ENCODE data around the gene KIF23. TPM values are rescaled to one million over a fixed set of nuclear protein-coding genes. Genes with fewer than 3 reads are reported as not detected.

Gene KIF23
- total RNA-seq, 1 donor from 2014 or later: 1.5 TPM

DNA sequence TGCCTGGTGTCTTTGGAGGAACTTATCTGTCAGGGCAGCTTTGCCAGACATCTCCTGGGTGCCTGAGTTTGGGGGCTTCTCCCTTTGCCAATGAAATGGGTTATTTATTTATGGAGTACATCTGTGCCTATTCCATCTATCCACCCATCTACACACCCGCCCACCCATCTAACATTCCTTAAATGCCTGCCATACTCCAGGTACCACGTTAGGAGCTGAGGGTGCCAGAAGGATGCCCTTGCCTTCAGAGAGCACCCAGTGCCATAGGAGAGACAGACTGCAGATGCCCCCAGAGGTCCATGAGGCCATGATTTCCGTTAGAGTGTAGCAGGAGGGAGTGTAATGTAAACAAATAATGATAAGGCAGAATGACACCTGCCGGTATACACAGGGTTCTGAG lies 21.8 kb upstream of the KIF23 start:
- no peak for ATAC-seq
- intact Hi-C loops (cut with DNase I): loop anchor here (5.0 to 10.0 kb wide), 3 partner anchors 125 to 228 kb away; partner anchors contain the start of gene GLCE
- DNase-seq (ENCODE audit: missing footprints): no peak

DNA sequence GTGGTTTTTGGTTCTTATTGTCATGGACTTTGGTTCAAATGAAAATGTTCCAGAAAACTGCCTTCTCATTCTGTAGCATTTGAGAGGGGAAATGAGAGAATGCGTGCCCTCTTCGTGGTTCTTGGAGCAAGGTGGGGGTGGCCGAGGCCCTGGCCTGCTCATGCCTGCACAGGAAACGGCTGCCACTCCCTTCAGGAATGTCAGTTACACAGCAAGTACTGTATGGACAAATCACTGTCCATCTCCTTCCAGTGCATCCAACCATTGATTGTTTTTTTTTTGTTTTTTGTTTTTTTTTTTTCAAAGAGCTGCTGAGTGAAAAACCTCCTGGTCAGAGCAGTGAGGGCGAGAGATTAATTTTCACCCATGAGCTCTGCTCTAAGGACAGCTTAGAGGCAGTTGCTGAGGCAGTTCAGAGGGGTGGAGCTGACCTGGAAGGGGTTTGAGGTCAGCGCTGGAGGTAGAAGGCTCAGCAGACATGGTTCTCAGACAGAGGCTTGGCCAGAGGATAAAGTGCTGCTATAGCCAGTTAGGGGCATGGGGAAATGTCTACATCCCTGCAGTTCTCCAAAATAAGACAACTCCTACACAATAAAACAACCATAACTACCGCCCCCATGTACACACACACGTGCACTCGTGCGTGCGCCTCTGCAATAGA lies 20.2 kb upstream of the KIF23 start:
- intact Hi-C loops (cut with DNase I): loop anchor here (1.0 to 10.0 kb wide), 4 partner anchors 127 to 335 kb away; partner anchors contain the start of gene GLCE
- DNase-seq (ENCODE audit: missing footprints) (no peak), ATAC-seq (no peak)

DNA sequence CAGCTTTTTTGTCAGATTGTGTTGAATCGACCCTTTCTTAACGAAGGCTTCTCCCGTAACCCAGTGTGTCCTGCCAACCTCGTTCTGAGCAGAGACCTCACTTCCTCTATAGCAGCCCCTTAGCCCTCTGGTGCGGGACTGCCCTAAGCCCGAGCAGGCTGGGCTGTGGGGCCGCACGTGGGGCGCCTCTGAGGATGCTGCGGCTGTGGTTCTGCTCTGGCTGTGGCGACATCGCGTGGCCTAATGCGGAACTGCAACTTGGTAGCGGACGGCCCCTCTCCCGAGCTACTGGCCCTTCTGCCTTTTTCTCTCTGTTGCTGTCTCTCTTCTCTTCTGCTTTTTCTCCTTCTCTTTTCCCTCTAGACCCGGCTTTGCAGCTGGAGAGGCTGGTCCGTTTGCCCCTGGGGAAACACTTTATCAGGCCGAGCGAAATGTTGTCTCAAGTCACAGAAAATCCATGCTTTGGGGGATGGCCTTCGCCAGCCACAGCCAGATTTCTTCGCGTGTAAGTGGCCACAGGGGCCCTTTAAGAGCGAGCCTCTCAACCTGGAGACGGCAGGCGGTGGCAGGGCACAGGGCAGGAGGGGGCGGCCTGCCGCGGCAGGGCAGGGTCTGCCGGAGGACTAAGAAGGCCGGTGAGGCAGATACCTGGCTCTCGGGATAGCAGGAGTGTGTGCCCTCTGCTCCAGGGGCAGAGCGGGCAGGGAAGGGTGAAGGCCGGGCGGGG lies 19.4 kb upstream of the KIF23 start:
- intact Hi-C loops (cut with DNase I): loop anchor here (1.0 to 10.0 kb wide), 4 partner anchors 127 to 335 kb away; partner anchors contain the start of gene GLCE
- peak; percentile 87 for ATAC-seq
- peak; percentile 93 for DNase-seq (ENCODE audit: missing footprints)

DNA sequence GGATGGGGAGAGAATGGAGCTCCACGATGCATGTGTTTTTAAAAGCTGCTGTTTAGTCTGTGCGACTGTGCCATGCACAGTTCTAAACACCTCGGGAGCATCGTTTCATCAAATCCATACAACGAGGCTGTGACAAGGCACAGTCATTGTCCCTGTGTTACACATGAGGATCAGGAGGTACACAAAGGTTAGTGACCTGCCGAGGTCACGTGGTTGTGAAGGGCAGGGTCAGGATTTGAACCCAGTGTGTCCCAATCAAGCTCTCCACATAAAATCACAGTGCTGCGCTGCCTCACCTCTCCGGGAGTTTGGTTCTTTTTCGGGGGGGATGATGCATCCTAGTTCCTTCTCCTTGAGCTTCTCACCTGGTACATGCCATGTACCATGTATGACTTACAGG lies 18.7 kb upstream of the KIF23 start:
- DNase-seq (ENCODE audit: missing footprints): no peak
- no peak for ATAC-seq
- intact Hi-C loops (cut with DNase I): loop anchor here (10.0 kb wide), 1 partner anchor 231 kb away; the partner anchor contains the start of gene GLCE

DNA sequence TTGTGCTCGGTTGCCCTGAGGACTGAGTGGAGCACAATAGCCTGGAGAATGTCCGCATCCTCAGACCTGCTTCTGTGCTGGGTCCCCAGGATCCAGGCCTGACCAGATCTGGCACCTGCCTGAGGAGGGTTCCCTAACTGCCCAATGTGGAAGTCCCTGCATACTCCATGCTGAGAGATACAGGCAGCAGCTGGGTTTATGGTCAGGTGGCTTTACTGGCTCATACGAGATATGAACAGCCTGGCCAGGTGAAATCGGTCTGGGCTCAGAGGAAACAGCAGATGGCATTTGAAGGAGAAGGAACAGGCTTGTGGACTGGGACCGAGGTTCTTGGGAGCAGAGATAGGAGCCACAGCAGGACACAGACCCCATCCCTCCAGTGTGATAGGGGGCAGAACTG lies 18.2 kb upstream of the KIF23 start:
- intact Hi-C loops (cut with DNase I): loop anchor here (10.0 kb wide), 1 partner anchor 231 kb away; the partner anchor contains the start of gene GLCE
- no peak for DNase-seq (ENCODE audit: missing footprints)
- no peak for ATAC-seq

DNA sequence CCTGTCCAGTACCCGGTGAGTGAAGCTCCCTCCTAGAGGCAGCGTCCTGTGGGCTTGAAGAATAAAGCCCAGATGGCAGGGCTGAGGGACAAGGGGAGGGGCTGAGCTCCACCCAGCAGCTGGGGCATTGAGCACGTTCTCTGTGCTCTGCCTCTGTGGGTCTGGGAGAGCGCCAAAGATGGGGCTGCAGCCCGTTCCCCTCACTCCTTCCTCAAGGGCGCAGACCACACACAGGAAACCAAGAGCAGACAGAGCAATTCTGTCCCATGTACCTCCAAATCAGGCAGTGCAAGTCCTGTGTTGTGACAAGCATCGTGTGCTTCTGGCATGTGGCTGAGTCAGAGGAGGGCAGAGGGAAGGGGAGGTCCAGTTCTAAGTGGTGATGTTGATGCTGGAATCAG lies 15.7 kb upstream of the KIF23 start:
- ATAC-seq (no peak), DNase-seq (ENCODE audit: missing footprints) (no peak)
- intact Hi-C loops (cut with DNase I): loop anchor here (10.0 kb wide), 1 partner anchor 234 kb away; the partner anchor contains the start of gene GLCE

DNA sequence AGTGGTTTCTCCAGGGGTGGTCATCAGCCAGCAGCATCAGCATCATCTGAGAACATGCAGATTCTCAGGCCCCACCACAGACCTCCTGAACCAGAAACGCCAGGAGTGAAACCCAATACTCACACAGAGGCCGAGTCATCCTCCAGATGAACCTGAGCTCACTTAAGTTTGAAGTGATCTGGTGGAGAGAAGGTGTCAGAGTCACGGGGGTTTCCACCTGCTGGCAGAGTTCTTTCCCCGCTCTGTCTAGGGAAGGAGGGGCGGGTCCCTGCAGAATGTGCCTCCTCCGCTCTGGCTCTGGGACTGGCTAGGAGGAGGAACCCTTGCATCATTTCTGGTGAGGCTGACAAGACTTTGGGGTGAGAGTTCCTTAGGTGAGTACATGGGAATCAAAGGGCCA lies 13.3 kb upstream of the KIF23 start:
- intact Hi-C loops (cut with DNase I): no loop called here
- ATAC-seq (no peak), DNase-seq (ENCODE audit: missing footprints) (no peak)

DNA sequence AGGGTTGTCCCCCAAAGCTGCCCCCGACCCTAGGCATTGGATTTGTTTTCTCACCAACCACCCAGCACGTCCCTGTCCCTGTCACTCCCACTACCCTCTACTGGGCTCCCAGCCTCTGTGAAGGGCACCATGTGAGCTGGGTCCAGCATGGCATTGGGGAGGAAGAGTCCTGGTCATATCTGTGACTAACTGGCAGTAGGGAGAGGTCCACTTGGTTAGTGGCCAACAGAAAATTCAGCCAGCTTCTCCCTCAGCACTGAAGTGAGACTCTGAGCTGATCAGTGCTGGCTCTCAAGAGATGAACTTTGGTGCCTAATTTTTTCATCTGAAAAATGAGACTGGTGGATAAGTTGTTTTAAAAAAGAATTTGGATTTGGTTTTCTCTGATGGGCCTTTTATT lies 11.3 kb upstream of the KIF23 start:
- no peak for ATAC-seq
- intact Hi-C loops (cut with DNase I): no loop called here
- DNase-seq (ENCODE audit: missing footprints): no peak

DNA sequence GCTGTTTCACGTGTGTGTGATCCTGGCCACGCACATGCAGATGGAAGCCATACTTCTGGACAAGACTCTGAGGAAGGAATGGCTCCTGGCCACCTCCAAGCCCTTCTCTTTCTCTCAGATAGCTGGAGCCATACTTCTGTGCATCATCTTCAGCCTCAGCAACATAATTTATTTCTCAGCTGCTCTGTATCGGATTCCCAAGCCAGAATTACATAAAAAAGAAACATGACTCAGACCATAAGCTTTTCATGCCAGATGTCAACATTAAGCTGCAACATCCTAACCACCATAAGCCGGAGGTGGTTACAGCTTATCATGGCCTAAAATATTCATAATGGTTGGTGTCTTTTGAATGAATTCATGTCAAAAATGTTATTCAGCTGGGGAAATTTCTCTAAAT lies 10.6 kb upstream of the KIF23 start:
- ATAC-seq (no peak), DNase-seq (ENCODE audit: missing footprints) (no peak)
- intact Hi-C loops (cut with DNase I): no loop called here

DNA sequence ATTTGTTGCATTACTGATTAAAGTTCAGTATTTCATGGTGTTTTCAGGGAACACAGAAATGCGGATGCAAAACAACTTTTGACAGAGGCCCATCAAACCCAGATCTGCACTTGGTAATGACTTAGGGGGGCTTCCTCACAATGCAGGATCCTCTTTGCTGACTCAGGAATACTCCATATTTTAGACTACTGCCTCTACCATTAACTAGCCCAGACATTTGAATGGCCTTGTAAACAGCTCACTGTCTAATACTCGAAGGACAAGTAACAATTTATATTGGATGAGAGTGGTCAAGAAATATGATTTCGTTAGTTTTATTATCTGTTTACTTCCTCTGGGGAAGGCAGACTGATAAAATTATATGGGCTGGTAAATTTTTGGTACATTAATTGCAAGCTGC lies 9.0 kb upstream of the KIF23 start:
- no peak for DNase-seq (ENCODE audit: missing footprints)
- ATAC-seq: no peak
- intact Hi-C loops (cut with DNase I): no loop called here

DNA sequence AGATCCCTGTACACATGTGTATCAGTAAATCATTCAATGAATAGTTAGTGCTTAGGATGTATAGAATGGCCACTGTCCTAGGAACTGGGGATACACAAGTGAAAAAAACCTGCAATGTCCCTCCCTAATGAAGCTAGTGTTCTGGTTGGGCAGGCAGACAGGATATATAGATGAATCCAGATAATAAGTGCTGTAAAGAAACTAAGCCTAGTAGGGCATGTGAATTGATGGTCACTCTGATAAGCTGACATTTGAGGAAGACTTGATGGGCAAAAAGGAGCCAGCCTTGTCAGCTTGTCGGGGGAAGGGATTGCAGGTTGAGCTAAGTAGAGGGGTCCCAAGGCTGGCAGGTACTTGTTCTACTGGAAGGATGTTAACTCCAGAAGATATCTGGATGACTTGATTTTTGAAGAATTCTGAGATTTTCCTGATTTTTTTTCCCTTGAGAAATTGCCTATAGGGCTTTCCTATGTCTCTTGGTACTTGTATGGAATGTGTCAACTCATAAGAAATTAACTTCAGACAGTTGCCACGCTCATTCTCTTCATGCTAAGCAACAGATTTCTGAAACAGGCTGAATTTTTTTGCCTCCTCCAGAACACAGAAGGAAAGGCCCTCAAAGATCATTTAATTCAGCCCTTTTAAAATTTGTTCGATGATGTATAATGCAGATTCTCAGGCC lies 6.3 kb upstream of the KIF23 start:
- ATAC-seq (no peak), DNase-seq (ENCODE audit: missing footprints) (no peak)
- intact Hi-C loops (cut with DNase I): no loop called here

DNA sequence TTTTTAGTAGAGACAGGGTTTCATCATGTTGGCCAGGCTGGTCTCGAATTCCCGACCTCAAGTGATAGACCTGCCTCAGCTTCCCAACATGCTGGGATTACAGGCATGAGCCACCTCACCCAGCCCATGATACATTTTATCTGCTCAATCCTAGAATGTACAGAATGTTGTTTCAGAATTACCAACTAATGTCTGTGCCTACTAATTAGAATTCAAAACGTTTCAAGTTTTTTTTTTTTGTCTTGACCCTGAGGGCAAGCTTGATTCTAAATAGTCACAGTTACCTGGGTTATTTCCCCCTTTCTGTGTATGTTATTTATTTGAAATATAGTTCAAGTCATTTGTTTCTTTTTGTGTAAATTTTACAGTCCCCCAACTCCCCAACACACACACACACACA lies 5.3 kb upstream of the KIF23 start:
- intact Hi-C loops (cut with DNase I): no loop called here
- no peak for ATAC-seq
- no peak for DNase-seq (ENCODE audit: missing footprints)

DNA sequence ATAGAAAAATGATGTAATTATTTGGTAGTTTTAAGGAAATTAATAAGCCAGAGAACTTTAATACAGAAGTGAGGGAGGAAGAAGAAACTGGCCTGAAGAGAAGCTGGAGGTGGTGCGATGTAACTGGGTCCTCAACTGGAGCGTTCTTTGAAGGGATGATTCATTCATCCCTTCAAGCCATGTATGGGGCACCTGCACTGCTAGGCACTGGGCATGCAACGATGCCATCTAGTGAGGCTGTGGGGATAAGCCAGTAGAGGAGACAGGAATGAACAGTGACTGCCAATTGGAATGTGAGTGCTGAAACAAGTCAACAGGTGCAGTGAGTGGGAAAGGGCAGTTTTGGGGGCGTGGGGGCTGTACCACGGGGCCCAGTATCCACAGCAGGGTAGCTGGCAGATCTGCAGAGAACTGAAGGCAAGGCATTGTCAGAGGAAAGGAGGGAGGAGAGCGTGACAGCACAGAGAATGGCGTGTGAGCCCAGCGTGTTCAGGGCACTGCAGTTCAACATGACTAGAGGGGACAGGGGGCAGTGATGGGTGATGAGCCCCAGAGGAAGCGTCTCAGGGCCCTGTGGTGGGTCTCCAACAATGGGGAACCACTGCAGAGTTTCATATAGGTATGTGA lies 3.8 kb upstream of the KIF23 start:
- no peak for DNase-seq (ENCODE audit: missing footprints)

DNA sequence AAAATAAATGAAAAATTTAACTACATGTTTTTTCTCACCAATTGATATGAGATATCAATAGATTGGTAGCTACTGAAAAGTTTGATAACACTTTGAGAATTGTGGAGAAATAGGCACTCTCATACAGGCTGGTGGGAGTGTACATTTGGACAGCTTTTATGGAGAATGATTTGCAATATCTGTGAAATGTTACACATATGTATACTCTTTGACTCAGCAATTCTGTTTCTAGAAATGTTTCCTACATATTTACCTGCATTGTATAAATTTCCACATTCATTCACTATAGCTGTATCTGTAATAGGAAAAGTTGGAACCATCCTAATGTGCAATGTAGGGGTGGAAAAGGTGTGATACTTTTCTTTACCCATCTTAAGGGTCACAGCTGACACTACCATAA lies 1.9 kb upstream of the KIF23 start:
- ATAC-seq: no peak
- intact Hi-C loops (cut with DNase I): no loop called here
- no peak for DNase-seq (ENCODE audit: missing footprints)

More for the DNA sequence above, 3.8 kb upstream of the KIF23 start:
- intact Hi-C loops (cut with DNase I): no loop called here
- ATAC-seq: no peak

DNA sequence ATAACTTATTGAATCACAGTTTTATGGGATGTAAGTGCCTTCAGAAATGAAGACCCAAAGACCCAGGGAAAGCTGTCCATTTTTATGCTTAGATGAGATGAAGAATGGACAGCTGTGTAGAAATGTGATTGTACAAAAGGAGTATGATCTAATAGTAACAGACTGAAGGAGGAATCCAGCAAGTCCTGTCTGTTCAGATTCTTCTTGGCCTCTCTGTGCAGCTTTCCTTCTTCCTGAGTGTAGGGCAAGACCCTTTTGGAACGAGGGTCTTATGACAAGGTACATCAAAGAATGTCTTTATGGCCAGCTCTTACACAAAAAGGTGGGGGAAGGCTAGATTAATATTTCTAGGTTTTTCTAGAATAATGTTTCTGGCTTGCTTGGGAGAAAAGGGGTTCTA lies 1.4 kb upstream of the KIF23 start:
- intact Hi-C loops (cut with DNase I): no loop called here
- ATAC-seq (no peak), DNase-seq (ENCODE audit: missing footprints) (no peak)

DNA sequence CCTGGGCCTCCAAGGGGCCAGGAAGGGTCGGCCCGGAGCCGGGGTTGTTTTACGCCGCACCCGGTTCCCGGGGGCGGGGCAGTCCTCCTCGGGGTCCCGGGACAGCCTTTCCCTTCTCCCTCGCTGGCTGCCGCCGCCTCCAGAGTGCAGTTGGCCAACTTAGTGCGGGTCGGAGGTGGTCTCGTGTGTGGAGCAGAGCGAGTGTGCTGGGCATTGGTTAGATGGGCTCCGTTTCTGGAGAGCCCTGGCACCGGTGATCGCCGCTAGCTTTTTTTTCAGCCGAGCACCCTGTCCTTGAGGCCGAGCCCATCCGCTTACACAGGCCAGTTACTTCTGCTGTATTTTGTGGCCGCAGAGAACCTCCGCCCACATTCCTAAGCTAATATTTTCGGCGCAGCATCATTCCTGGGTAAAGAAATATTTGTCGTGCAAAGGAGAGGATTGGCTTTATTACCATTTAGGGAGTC lies 585 bp downstream of the KIF23 start:
- ATAC-seq: peak; percentile 38
- intact Hi-C loops (cut with DNase I): no loop called here
- DNase-seq (ENCODE audit: missing footprints): no peak

DNA sequence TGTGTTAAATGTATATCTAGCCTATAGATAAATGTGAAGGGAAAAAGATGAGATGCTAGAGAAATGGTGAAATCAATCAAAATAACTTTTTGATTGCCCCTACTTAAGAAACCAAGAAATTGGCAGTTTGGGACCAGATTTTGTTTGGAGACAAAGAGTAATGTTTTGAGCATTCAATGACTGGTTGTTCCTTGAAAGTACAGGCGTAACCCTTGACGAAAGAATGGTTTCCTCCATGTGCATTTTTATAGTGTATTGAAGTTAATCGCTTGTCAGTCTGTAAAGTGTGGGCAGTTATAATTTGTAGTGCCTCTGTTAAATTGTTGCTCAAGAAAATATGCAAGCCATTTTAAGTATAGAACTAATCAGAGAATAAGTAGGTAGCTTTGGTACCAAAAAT lies 1.2 kb downstream of the KIF23 start:
- DNase-seq (ENCODE audit: missing footprints): no peak
- ATAC-seq: no peak
- intact Hi-C loops (cut with DNase I): no loop called here

DNA sequence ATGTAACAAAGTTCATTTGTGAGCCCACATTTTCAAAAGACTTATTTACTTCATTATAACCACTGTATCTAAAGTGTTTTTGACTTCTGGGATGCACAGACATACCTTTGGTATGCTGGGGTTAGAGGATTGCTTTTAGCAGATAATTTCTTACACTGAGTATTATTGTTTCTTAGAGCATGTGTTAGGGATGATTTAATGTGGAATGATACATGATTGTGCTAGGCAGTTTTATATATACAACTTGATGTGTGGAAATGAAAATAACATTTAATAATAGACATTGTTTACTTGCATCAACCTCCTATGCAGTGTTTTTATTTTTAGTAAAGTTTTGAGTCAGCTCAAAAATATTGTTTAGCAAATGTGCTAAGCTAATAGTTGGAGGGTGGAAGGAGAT lies 3.4 kb downstream of the KIF23 start:
- no peak for ATAC-seq
- DNase-seq (ENCODE audit: missing footprints): no peak
- intact Hi-C loops (cut with DNase I): no loop called here

DNA sequence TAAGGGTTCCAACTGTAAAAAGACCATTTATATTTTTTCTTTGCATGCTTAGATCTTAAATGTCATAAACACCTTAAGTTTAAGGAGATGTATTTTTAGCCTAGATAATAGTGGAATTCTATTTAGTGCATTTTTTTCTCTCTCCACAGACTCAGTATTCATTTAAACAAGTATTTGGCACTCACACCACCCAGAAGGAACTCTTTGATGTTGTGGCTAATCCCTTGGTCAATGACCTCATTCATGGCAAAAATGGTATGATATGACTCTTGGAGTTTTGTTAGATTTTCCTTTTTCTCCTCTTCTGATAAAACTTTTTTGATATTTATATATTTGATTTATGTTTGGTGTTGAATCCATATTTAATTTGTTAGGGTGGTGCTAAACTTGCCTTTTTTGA lies 7.3 kb downstream of the KIF23 start:
- ATAC-seq (no peak), DNase-seq (ENCODE audit: missing footprints) (no peak)
- intact Hi-C loops (cut with DNase I): no loop called here
